Heart left ventricle (tissue), 16 donors: Measurements from ENCODE around the gene PKN1. TPM values are rescaled to one million over a fixed set of nuclear protein-coding genes. Genes with fewer than 3 reads are reported as not detected.

Experiments
- ATAC-seq, 4 donors: fragments of 200-7000 bp; cut with Tn5 transposase; one replicate each; pipeline ENCODE4 v1.9.1; 2020 to 2022; ENCODE audit warnings: moderate library complexity in 4 of 4, mild to moderate bottlenecking in 3 of 4, moderate number of reproducible peaks in 1 of 4
- DNase-seq, 5 donors: peaks; one replicate each; pipeline ENCODE4 v3.0.0-alpha.2; 2020
- H3K27ac ChIP-seq, 12 donors: fragments of 200-600 bp; sonication (generic) in 4 of 12; one replicate each; pipeline versions ENCODE4 v1.5.0 to v1.8.0; 2016 to 2022; ENCODE audit warnings: mild to moderate bottlenecking in 2 of 12
- H3K27me3 ChIP-seq, 9 donors: fragments of 200-600 bp; sonication (generic) in 2 of 9; one replicate each; pipeline versions ENCODE4 v1.5.1 to v1.8.0; 2016 to 2022; ENCODE audit warnings: mild to moderate bottlenecking in 3 of 9
- H3K36me3 ChIP-seq, 9 donors: fragments of 200-600 bp; sonication (generic) in 2 of 9; one replicate each; pipeline versions ENCODE4 v1.5.0 to v1.8.0; 2018 to 2022; ENCODE audit warnings: mild to moderate bottlenecking in 2 of 9
- H3K4me1 ChIP-seq, 12 donors: fragments of 200-600 bp; sonication (generic) in 4 of 12; one replicate each; pipeline versions ENCODE4 v1.5.0 to v1.8.0; 2016 to 2022; ENCODE audit warnings: mild to moderate bottlenecking in 3 of 12
- H3K4me3 ChIP-seq, 12 donors: fragments of 200-600 bp; sonication (generic) in 4 of 12; one replicate each; pipeline versions ENCODE4 v1.5.0 to v1.8.0; 2017 to 2022; ENCODE audit warnings: mild to moderate bottlenecking in 9 of 12, moderate library complexity in 4 of 12
- H3K9me3 ChIP-seq, 12 donors: fragments of 200-600 bp; sonication (generic) in 4 of 12; one replicate each; pipeline versions ENCODE4 v1.5.0 to v1.8.0; 2016 to 2022; ENCODE audit warnings: mild to moderate bottlenecking in 1 of 12
- POLR2A ChIP-seq, 2 donors: fragments of 450-650 bp; IDR thresholded peaks; one replicate each; pipeline ENCODE4 v1.6.1; 2017; ENCODE audit warnings: antibody characterized with exemption in 2 of 2, mild to moderate bottlenecking in 2 of 2, moderate library complexity in 2 of 2
- WGBS, 4 donors: extraction: QIAGEN DNeasy Blood & Tissue Kit in 2 of 4; methylation state at CpG; one replicate each; pipeline versions ENCODE4 v1.1.5 to v1.1.7; 2013 to 2018; 5-methylcytosine and 5-hydroxymethylcytosine counted together
- intact Hi-C, 10 donors: fragments of 100-400 bp; cut with DNase I; formaldehyde crosslinking; loops; one replicate each; pipeline versions ENCODE4 v1.11.1 to v1.14.2; 2022
- polyA plus RNA-seq, 2 donors: library from polyadenylated mRNA; stranded (reverse); fragments of 200-250 nt; gene quantifications; one replicate each; pipeline ENCODE4 v1.2.3, GENCODE V29; 2013
- total RNA-seq, 9 donors: library from RNA; depleted of rRNA in 2 of 9; stranded (reverse); fragments of >200 nt in 2 of 9; fragmentation: NEBNext Ultra II Directional in 3 of 9; extraction: Animal tissue kit (Norgen Biotek cat#: 25700) in 3 of 9; gene quantifications; one replicate each; pipeline versions ENCODE4 v1.1.0 to v1.2.4, GENCODE V29; 2016 to 2023
- TF ChIP-seq, protein P1 (sequence below), 12 donors: fragments of 200-600 bp; sonication (generic) in 4 of 12; IDR thresholded peaks; one replicate each; pipeline versions ENCODE4 v1.5.0 to v1.8.0; 2018 to 2022; ENCODE audit warnings: antibody characterized with exemption in 12 of 12, mild to moderate bottlenecking in 5 of 12
- donor health status: ischemic (EF 13 %, LVEDD 7.1; RV severe dilation, severe dysfunction).
- donor health status: healthy with polysubstance abuse.
- donor health status: DM: no; HTN: yes; CAD: no.
- donor health status: DM: no; HTN: no; CAD: no.
- donor health status: ischemic (EF 25% LVEDD 6.9; RV normal size, moderate dysfunction).
- donor health status: ischemic (EF 25% LVEDD 5.7; RV mildly dilated, moderate dysfunction).
- donor health status: healthy.
- donor health status: DM: yes; HTN: yes; CAD: no.
- donor health status: ischemic (EF 35%, LVEDD 5.7; RV mildly dilated, moderate dysfunction).
- donor health status: nonischemic (EF 11% LVEDD 7.7; RV severe dilation, severe dysfunction).
- donor health status: DM: yes; HTN: yes; CAD: no.
- donor health status: PGD.
- donor health status: ischemic (EF 29% LVEDD 5.4; RV normal size, mild dysfunction).
- donor health status: nonischemic (EF 23%, LVEDD 6.1; RV moderate dilation, normal function).

Gene PKN1
- total and polyA plus RNA-seq, 11 donors, result 109 to 206 (median 131) TPM

DNA sequence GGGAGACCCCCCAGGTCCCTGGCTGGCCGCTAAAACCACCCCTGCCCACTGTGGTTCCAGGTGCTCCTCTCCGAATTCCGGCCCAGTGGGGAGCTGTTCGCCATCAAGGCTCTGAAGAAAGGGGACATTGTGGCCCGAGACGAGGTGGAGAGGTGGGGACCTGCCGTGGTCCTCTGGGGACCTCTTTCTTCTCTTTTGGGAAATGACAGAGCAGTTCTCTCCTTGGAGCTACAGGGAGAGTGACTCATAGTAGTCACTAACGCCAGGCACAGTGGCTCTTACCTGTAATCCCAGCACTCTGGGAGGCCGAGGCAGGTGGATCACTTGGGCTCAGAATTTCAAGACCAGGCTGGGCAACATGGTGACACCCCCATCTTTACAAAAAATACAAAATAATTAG is 34.7 kb downstream of the PKN1 start:
- Histone ChIP-seq H3K36me3 (peaks cover 3 to 89% (median 82%) of the 10 kb centered on the region in 9 donors), H3K4me3 (no peak overlapping the region), H3K4me1 (peaks cover 0 to 12% (median 9%) of the 10 kb centered on the region in 12 donors), H3K9me3 (no peaks in the 10 kb centered on the region), H3K27ac (no peak overlapping the region), H3K27me3 (peaks cover 0 to 7% (median 0%) of the 10 kb centered on the region in 9 donors)
- ATAC-seq (no peak), DNase-seq (no peak)
- 75 to 85% (median 83%) methylated on average over 4 to 9 of the region's 9 CpGs for WGBS, 4 donors
- intact Hi-C loops, result loop anchor here in 1 of 10 donors (5.0 kb wide), 1 partner anchor 36 kb away; the partner anchor contains the start of gene PKN1
- TF ChIP-seq POLR2A (IDR thresholded peaks at IDR 0.05), result no peak
- TF ChIP-seq, protein P1, sequence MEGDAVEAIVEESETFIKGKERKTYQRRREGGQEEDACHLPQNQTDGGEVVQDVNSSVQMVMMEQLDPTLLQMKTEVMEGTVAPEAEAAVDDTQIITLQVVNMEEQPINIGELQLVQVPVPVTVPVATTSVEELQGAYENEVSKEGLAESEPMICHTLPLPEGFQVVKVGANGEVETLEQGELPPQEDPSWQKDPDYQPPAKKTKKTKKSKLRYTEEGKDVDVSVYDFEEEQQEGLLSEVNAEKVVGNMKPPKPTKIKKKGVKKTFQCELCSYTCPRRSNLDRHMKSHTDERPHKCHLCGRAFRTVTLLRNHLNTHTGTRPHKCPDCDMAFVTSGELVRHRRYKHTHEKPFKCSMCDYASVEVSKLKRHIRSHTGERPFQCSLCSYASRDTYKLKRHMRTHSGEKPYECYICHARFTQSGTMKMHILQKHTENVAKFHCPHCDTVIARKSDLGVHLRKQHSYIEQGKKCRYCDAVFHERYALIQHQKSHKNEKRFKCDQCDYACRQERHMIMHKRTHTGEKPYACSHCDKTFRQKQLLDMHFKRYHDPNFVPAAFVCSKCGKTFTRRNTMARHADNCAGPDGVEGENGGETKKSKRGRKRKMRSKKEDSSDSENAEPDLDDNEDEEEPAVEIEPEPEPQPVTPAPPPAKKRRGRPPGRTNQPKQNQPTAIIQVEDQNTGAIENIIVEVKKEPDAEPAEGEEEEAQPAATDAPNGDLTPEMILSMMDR (IDR thresholded peaks at IDR 0.05), result no peak

DNA sequence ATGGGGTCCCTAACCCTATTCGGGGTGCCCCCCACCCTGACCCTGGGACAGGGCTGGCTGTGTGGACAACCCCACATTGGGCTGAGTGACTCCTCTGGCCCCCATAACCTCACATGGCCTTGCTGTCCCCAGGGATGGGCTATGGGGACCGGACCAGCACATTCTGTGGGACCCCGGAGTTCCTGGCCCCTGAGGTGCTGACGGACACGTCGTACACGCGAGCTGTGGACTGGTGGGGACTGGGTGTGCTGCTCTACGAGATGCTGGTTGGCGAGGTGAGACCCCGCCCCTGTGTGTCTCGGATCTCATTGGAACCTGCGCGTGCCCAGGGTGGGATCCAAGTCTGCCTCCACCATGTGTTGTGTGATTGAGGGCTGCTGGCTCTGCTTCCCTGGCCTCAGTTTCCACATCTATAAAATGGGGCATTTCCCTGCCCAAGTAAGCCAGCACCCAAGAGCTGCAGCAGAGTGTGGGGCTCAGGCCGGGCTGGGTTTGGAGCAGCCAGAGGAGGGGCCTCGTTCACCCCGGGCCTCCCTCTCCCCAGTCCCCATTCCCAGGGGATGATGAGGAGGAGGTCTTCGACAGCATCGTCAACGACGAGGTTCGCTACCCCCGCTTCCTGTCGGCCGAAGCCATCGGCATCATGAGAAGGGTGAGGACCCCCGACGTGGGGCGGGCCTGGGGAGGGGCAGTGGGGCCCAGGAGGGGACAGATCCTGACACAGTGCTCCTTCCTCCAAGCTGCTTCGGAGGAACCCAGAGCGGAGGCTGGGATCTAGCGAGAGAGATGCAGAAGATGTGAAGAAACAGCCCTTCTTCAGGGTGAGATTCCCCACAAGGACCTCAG is 37.1 kb downstream of the PKN1 start:
- intact Hi-C loops, result loop anchor here in 7 of 10 donors (5.0 to 10.0 kb wide), 7 partner anchors 33 to 335 kb away; partner anchors contain the start of genes ASF1B (in 2 of the 7) and PKN1 (in 2 of the 7)
- H3K27me3 ChIP-seq, result peaks cover 0 to 31% (median 12%) of the 10 kb centered on the region in 9 donors
- no peaks in the 10 kb centered on the region for H3K9me3 ChIP-seq
- DNase-seq (no peak), ATAC-seq (no peak)
- no peak overlapping the region for H3K27ac ChIP-seq
- WGBS, 4 donors, result 83 to 90% (median 85%) methylated on average over 8 to 32 of the region's 32 CpGs
- TF ChIP-seq, protein P1 (IDR thresholded peaks at IDR 0.05), result no peak
- TF ChIP-seq POLR2A (IDR thresholded peaks at IDR 0.05), result no peak
- H3K36me3 ChIP-seq, result peaks cover 3 to 64% (median 57%) of the 10 kb centered on the region in 9 donors
- H3K4me3 ChIP-seq, result no peak overlapping the region
- H3K4me1 ChIP-seq, result peaks cover 3 to 35% (median 16%) of the 10 kb centered on the region in 12 donors

DNA sequence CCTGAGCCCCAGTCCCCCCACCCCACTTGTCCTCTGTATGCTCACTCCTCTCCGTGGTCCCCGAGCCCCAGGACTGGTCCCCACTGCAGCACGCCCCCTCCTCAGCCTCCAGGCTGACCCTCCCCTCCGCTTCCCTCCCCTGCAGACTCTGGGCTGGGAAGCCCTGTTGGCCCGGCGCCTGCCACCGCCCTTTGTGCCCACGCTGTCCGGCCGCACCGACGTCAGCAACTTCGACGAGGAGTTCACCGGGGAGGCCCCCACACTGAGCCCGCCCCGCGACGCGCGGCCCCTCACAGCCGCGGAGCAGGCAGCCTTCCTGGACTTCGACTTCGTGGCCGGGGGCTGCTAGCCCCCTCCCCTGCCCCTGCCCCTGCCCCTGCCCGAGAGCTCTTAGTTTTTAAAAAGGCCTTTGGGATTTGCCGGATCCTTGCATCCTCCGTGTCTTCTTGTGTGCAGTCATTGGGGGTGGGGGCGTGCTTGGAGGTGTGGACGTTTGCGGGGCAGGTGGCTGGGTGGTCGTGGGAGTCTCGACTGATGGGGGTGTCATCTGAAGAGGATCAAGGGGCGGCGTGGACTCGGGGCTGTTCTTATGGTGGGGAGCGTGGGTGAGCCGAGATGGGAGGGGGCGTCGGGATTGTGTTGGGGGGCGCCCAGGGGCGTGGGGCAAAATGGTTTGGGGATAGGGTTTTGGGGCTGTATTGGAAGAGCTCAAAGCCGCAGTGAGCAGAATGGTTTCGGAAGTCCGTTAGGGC is 38.5 kb downstream of the PKN1 start:
- H3K9me3 ChIP-seq, result no peaks in the 10 kb centered on the region
- DNase-seq (no peak), ATAC-seq (no peak)
- intact Hi-C loops, result loop anchor here in 7 of 10 donors (5.0 to 10.0 kb wide), 7 partner anchors 34 to 337 kb away; partner anchors contain the start of genes ASF1B (in 2 of the 7) and PKN1 (in 2 of the 7)
- H3K27ac ChIP-seq, result no peak overlapping the region
- peaks cover 0 to 51% (median 45%) of the 10 kb centered on the region in 9 donors for H3K36me3 ChIP-seq
- peaks cover 4 to 44% (median 21%) of the 10 kb centered on the region in 12 donors for H3K4me1 ChIP-seq
- H3K4me3 ChIP-seq, result peak overlapping the region in 4 of 12 donors; percentile 21 to 37 (median 27)
- TF ChIP-seq, protein P1 (IDR thresholded peaks at IDR 0.05), result no peak
- TF ChIP-seq POLR2A (IDR thresholded peaks at IDR 0.05), result no peak
- 71 to 79% (median 78%) methylated on average over 38 to 46 of the region's 46 CpGs for WGBS, 4 donors
- peaks cover 0 to 39% (median 16%) of the 10 kb centered on the region in 9 donors for H3K27me3 ChIP-seq
